GM21717 (cell line): Measurements from ENCODE around the gene SLC16A10.

Experiments
- ATAC-seq: cut with Tn5 transposase; IDR thresholded peaks from one replicate; pipeline ENCODE4 v1.9.1; 2021; ENCODE audit warnings: mild to moderate bottlenecking, moderate library complexity; ENCODE audit not compliant: unreplicated experiment

SLC16A10 gene

DNA sequence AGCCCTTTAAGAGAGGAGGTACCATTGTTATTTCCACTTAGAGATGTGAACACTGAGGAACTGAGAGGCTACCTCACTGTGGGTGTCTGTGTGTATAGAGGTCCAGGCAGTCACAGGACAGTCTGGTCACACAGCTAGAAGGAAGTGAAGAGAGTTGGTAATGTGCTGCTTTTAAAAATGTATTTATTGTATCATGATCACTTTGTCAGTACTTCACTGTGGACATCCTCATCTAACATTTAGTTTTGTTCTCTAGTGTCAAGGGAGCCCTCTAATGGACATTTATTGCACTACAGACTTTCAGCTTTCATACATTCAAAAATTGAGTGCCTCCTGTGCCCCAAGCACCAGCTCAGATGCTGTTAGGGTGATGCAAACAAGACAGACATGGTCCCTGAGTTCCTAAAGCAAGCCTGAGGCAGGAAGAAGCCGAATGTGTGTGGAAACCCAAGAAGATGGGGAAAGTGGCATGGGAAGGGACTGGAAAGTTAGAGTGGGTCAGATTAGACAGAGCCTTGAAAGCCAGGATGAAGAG, 123.0 kb downstream of the SLC16A10 start:
- ATAC-seq: peak; percentile 70

DNA sequence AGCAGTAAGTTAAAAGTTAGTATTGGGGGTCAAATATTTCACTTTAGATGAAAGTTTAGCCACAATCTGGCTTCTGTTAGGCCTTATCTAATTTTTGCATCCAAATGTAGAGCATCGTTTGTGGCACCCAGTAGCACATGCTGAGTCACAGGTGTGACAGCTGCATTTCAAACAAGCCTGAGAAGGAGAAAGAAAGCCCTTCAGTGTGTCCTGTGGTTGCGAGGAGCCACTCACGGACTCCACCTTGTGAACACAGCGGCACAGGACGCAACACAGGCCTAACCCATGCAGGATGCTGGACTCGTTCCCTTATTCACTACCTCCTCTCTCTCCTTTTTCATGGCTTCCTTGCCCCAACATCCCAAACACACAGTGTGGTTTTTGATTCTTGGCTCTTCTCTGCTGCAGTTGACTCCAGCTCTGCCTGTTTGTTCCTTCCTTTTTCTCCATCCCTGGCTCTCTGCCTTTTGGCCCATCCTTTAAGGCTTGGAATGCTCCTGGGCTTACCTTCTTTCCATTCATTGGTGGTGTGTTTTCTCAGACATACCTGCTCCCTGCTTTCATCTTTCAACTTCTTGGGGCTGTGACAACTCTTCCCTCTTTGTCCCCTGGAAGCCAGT, 124.2 kb downstream of the SLC16A10 start:
- ATAC-seq: no peak

DNA sequence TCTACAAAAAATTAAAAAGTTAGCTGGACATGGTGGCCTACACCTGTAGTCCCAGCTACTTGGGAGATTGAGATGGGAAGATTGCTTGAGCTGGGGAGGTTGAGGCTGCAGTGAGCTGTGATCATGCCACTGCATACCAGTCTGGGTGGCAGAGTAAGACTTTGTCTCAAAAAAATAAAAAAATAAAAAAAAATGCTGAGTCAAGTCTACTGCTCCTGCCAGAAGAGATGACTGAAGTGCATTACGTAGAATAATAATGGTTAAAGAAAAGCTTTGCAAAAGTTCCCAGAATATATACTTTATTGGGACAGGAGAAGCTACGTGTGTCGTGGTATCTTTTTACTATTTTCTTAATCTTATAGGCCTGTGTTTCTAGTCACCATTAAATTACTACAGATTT, 125.3 kb downstream of the SLC16A10 start:
- no peak for ATAC-seq

DNA sequence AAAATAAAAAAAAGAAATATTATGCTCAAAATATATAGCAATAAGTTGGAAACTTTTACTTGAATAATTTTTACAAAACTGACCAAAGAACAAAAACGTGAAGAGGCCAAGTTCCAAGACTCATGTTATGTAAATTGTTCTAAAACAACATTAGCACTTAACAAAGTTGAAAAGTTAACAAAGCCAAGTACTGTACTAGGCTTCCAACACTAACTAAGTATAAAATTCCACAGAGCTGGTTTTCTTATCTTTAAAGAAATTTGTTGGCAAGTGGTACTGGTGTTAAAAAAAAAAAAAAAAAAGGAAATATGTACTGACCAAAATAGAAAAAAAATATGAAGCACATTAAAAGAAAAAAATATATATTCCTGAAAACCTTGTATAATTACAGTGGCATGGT, 127.8 kb downstream of the SLC16A10 start:
- no peak for ATAC-seq

DNA sequence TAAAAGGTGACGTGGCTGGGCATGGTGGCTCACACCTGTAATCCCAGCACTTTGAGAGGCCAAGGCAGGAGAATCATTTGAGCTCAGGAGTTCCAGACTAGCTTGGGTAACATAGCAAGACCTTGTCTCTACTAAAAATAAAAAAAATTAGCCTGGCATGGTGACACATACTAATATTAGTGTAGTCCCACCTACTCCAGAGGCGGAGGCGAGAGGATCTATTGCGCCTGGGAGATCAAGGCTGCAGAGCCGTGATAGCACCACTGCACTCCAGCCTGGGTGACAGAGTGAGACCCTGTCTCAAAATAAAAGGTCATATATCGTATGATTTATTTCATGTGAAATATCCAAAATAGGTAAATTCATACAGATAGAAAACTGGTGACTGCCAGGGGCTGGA, 132.5 kb downstream of the SLC16A10 start:
- no peak for ATAC-seq

DNA sequence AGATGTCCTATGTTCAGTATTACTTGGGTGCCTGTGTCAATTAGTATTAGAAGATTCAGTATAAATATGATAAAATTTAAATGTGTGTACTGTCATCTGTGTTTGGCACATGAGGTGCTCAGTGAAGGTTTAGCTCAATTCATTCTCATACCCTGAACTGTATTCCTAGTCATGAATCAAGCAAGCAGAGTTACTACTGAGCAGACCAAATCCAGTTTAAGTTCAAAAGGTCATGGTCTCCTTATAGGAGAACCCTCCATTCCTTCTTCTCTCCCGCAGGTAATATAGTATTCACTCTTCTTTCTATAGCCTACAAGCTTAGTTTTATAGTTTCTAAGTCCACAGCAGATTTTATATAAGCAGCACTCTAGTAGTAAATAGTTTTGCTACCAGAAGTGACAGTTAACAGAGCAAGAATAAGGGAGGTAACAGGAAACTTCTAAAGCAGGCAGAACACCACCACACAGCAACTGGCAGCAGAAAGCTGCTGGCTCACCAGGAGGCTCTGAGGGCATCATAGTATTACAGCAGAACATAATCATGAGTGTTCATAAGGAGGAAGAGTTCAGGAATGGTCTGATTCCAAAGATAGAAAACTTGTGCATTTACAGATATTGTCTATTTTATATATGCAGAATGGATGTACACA, 133.2 kb downstream of the SLC16A10 start:
- no peak for ATAC-seq

DNA sequence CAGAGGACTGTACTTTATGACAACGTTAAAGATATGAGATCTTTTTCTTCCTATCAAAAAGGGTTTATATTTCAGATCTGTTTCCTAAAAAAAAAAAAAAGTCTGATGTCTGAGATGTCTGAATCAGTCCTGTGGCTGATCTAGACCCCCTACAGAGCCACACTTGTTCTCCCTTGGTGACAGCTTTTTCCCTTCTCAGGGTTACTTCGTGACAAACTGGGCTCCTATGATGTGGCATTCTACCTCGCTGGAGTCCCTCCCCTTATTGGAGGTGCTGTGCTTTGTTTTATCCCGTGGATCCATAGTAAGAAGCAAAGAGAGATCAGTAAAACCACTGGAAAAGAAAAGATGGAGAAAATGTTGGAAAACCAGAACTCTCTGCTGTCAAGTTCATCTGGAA, 134.5 kb downstream of the SLC16A10 start:
- ATAC-seq: no peak

DNA sequence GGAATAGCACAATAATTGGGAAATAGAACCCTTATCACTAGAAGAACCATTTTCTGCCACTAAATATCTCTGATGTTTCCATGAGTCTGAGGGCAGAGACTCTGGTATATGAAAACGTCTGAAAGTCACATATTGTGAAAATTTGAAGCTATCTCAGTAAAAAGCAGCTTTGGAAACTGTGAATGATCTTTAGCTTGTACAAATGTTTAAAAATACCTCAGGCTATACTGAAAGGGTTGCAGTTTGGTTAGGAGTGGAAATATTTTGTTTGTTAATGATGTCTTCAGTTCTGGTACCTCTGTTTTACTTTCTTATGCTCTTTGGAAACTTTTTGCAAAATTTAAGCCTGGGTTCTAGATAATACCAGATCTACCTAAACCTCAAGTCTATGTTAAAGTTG, 135.0 kb downstream of the SLC16A10 start:
- peak; percentile 61 for ATAC-seq

DNA sequence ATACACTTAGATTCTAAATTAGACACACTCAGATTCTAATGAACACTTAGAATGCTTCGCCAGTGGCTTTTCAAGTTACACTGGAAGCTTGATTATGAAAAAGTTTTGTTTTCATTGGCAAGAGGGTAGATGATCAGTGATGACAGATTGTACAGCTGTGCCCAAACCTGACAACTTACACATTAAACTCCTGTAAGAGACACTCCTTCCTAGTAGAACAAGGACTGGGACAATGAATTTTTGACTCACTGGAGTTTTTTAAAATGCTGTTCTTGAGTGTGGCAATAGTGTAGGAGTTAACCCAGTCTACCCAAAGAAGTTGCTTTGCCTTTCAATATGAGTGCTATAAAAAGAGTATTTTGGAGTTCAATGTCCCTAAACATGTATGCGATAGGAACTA, 140.8 kb downstream of the SLC16A10 start:
- no peak for ATAC-seq

DNA sequence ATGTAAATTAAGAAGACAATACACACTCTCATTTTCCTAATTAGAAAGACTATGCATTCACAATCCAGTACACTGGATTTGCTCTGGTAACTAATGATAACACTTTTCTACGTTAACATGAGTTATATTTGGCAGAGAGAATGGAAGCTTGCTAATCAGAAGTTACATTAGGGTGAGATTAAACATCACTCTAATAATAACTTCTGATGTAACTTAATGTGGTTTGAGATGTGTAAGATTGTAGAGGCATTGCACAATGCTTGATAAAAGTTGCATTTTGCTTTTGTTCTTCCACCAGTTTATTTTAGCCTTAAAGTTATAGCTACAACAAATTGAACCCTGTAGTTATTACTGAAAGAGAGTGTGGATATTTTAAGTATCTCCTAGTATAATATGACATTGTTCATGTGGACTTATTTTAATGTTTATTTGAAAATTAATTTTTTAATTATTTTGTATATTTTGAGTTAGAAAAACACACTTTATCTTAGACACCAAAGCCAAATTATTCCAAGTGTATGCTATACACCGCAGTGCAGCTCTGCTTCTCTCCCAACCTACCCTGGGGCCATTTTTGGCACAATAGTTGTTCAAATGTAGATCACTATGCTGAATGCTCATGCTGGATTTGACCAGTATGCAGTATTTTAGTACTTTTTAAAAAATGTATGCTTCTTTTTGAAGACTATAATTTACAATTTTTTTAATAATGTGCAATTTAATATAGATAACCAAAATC, 143.2 kb downstream of the SLC16A10 start:
- no peak for ATAC-seq

DNA sequence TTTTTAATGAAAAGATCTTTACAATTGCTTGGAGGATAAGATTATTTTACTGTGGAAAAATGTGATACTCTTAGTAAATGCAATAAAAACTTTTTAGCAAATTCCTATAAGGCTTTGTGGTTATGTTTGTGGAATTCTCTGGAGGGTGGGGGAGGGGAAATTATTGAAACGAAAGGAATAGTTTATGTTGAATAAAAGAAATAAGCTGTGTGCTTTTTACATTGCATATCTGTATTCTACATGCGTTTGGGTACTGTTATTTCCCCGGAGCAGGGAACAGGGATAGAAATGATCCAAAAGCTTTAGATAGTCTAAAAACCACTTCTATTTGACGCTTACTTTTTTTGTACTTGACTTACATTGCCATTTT, 143.8 kb downstream of the SLC16A10 start:
- ATAC-seq: no peak

DNA sequence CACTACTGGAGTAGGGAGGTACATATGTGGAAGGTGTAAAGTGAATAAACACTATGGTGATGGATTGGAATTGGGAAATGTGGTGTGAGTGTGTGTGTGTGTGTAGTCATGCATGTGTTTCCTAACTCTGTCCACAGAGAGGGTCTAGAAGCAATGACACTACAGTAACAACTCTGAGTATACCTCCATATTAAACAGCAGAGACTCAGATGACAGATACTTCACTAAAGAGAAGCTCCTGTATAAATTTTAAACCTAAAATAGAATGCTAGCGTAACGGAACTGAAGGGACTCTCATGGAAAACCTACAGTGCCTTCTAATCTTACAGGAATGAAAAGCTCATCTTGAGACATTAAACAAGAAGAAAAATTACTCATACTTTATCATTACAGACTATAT, 150.5 kb downstream of the SLC16A10 start:
- ATAC-seq: no peak

DNA sequence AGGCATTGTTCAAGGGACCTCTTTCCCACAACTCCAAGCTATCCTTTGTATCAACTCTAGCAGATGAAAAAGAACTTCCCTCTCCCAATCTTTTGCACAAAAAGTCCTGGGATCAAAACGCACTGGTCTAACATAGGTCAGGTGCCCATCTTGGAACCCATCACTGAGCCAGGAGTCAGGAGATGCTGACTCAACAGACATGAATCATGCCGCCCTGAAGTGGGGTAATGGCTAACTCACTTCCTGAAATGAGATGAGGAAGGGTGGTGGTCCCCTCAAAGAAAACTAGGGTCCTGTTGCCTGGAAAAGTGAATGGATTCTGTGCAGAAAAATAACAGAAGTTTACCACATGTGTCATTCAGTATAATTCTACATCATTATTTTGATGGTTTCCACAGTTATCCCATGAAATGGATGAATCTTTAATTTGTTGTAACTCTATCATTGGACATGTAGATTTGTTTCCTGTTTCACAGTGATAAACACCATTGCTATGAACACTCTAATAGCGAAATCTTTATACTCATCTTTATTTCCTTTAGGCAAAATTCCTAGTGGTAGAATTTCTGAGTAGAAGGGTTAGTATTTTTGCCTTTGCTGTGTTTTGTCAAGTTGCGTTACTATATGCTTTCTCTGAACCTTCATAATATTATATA, 151.3 kb downstream of the SLC16A10 start:
- no peak for ATAC-seq

DNA sequence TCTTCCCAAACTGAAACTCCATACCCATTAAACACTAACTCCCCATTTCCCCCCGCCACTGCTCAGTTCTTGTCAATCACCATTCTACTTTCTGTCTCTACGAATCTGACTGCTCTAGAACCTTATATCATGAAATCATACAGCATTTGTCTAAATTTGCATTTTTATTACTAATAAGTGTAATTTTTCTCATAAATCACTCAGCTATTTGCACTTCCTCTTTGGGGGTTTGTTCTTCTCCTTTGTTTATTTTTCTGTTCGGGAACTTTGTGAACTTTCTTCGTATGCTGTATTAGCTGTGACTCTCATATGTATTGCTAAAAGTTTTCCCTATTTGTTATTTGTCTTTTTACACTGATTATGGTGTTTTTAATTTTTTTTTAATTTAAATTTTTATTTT, 152.2 kb downstream of the SLC16A10 start:
- no peak for ATAC-seq

DNA sequence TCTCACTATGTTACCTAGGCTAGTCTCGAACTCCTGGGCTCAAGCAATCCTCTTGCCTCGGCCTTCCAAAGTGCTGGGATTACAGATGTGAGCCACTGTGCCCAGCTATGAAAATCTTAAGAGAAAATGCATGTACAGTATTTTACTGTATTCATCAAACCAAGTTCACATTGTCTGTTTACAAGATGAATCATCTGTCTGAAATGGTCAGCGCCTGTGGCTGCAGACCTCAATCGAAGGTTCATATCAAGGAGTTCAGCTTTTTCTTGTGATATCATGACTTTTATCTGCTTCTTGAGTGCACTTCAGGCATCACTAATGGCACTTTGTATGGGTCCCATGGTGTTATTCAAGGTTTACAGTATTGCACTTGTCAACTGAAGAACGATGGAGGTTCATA, 155.1 kb downstream of the SLC16A10 start:
- no peak for ATAC-seq

DNA sequence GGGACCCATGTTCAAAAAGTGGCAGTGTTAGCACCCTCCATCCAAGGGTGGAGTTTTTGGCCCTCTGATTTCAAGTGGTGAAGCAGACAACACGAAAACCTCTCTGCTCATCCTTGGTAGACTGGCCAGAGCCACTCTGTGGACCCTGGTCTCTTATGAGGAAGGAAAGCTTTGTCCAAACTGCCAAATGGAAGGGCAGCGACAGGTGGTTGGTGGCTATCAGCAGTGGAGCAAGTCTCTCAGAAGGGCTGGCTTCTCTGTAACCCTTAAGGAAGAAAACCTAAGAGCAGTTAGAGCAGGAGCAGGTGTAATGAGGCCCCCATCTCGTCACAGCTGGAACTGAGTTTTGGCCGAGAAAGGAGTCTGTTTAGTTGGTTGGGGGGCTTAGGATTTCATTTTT, 155.8 kb downstream of the SLC16A10 start:
- no peak for ATAC-seq

DNA sequence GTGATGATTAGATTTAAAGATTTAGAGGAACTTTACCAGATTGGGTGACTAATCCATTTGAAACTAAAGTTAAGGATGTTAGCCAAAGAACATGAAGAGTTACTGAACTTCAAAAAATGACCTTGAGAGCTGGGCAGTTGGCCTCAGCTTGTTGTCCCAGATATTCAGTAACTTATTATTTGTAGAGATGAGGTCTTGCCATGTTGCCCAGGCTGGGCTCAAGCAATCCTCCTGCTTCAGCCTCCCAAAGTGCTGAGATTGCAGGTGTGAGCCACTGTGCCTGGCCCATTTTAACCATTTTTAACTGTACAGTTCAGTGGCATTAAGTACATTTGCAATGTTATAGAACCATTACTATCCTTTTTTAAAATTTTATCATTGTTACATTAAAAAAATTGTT, 161.5 kb downstream of the SLC16A10 start:
- no peak for ATAC-seq

DNA sequence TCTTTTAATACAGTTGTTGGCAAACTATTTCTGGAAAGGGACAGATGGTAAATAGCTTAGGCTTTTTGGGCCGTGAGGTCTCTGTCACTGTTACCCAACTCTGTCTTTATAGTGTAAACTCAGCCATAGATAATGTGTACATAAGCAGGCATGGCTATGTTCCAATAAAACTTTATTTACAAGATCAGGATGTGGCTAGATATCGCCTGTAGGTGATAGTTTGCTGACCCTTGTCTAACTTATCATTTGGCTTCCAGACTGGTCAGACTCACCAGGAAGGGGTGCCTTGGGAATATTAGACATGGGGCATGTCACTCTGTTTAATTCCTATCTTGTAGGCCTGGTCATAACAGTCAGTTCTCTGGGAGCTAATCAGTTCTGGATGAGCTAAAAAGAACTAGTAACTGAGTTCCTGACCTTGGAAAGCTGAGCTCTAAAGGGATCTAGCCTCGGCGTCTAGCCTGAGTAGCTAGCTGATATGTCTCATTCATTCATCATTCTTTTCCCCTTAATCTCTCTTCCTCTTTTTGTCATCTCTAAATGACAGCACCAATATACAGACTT, 163.6 kb downstream of the SLC16A10 start:
- ATAC-seq: no peak

DNA sequence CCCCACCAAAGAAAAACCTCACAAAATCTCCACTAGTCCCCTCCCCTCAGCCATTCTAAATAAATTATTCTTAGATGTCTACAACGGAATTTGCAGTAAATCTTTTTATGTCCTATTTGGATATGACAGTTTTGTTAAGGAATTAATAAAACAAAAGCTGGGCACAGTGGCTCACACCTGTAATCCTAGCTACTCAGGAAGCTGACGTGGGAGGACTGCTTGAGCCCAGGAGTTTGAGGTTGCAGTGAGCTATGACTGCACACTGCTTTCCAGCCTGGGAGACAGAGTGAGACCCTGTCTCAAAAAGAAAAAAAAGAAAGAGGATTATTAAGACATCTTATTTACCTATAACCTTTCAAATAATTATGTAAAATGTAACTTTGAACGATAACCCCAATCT, 165.4 kb downstream of the SLC16A10 start:
- no peak for ATAC-seq

DNA sequence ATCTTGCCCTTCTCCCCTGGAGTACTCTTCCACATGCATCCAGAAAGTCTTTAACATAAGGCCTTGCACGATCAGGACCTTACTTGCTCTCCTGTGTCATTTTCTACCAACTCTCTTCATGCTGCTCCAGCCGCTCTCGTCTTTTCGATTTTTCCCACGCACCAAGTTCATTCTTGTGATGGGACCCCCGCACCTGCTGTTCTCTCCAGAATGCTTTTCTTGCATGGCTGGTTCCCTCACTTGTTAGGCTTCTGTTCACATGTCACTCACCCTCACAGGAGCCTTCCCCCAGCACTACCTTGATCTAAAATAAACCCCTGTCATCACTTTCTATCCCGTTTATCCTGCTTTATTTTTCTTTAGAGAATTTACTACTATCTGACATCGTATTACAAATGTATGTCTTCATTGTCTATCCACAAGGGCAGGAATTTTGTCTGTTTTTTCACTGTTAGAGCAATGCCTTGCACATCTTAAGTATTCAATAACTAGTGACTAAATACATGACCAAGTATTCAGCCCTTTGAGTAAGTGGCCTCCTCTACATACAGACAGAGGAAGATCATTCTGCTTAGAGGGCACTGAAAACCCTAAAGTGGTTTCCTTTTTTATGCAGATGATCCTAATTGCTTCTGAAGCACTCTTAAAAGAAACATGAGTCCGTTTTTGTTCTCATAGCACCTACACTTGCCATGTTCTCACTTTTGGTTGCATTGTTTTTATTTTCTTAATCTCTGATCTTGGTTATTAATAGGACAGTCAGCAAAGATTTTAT, 166.9 kb downstream of the SLC16A10 start:
- no peak for ATAC-seq

DNA sequence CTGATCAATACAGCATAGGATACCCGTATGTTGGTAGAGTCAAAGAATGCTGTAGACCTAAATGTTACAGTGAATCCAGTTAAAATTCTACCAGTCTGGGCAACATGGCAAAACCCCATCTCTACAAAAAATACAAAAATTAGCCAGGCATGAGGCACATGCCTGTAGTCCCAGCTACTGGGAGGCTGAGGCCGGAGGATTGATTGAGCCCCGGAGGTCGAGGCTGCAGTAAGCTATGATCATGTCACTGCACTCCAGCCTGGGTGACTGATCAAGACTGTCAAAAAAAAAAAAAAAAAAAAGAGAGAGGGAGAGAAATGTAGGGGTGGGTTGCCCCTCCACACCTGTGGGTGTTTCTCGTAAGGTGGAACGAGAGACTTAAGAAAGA, 167.5 kb downstream of the SLC16A10 start:
- no peak for ATAC-seq
